Measurements from ENCODE around the gene GNB1L. TPM values are rescaled to one million over a fixed set of nuclear protein-coding genes. Genes with fewer than 3 reads are reported as not detected.
A peak's percentile ranks its signal among the peaks of the same experiment; 100 is the strongest.
"Not testable (repeated sequence)": the region's sequence is repeated elsewhere in the genome, so short reads cannot be mapped to it uniquely, and the experiment has no call there.

GNB1L gene
- polyA plus RNA-seq, 4 donors, result 3.2 to 7.9 (median 3.8) TPM

DNA sequence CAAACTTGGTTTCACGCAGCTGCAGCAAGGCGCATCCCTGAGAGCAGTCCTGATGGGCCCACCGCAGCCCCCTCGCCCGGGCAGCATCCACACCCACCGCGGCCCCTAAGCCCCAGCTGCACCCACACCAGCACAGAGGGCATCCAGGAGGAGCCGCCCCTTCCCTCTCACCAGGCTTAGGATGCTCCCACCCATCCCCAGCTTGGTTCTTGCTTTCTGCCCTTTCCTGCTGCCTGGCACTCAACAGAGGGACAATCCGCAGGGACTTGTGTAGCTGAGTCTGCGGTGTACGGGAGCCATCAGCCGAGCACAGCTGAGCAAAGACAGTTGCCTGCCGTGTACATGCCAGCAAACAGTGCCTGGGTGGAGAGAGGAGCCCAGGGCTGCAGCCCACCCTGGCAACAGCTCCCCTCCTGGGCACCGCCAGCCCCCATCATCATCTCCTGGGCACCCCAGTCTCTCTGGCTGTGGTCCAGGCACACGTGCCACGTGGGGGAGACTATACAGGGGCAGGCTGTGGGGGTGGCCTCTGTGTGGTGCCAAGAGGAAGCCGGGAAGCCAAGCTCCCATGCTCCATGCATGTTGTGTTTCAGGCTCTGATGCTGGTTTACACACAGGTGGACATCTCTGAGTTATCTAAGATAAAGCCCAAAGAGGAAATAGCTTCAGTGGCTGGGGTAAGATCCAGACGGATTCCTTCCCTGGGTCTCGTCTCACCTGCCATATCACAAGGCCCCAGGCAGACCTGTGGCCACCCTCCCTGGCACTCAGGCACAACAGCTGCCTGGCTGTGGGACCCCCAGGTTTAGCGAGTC lies 36.0 kb upstream of the GNB1L start:
- no peak for DNase-seq (ENCODE audit: low read depth in 4 of 4, low spot score in 3 of 4)

DNA sequence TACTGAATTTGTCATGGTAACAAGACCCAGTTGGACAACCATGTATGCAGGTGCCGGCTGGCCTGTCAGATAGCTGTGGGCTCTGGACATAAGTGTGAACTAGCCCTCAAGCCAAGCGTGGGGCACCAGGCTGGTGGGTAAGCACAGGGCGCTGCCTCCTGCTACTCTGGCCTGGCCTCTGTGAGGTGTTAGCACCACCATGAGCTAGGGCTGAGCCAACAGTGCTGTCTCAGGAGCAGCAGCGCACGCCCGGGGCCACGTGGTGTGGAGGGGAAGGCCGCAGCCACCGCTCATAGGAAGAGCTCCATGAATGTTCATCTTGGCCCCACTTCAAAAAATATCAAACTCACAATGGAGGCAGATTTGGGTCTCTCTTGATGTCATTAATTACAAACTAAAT lies 35.3 kb upstream of the GNB1L start:
- DNase-seq (ENCODE audit: low read depth in 4 of 4, low spot score in 3 of 4), result no peak

DNA sequence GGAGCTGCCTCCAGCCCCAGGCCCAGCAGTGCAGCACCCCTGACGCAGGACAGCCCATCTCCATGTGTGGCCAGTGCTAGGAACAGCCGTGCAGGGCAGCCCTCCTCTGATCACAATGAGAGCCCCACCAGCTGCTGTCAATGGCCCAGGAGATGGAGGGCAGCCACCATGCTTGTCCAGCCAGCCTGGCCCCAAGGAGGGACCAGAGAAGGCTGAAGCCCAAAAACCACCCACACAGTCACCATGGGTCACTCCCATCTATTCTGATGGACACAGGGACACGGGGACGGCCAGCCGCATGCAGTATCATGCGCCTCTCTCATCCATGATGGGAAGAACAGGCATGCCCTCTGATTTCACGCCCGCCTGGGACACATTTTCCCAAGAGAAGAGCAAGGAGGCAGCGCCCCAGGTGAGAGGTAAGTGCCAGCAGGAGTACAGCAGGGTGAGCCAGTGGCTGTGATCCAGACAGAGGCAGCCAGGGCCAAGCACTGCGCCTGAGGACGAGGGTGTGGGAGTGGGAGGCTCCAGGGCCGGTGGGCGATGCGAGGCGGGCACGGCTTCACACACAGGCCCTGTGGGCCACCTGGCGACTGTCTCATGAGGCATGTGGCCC lies 33.6 kb upstream of the GNB1L start:
- DNase-seq (ENCODE audit: low read depth in 4 of 4, low spot score in 3 of 4), result no peak

DNA sequence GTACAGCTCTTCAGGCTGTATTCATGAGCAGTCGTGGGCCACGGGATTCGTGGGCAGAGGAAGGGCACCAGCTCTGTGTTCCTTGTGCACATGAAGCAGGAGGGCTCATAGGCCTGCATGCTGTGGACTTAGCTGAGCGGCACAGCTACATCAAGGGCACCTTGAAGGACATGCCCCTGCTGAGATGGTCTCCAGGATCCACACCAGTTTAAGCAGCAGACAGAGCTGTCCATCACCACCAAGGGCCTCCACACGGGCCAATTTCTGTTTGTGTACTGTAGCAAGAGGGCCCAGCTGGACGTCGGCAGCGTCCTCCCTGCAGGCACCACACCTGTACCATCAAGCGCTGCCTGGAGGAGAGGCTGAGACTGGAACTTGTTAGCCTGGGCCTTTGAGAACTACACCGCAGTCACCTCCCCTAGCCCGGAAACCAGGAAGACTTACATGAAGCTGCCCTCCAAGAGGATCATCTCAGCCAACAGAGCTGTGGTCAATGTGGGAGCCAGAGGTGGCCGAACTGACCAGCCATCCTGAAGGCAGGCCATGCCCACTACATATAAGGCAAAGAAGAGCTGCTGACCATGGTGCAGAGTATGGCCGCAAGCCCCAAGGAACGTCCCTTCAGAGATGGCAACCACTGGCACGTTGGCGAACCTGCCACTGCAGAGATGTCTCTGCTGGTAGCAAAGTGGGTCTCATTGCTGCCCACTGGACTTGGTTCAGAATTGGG lies 32.7 kb upstream of the GNB1L start:
- no peak for DNase-seq (ENCODE audit: low read depth in 4 of 4, low spot score in 3 of 4)

DNA sequence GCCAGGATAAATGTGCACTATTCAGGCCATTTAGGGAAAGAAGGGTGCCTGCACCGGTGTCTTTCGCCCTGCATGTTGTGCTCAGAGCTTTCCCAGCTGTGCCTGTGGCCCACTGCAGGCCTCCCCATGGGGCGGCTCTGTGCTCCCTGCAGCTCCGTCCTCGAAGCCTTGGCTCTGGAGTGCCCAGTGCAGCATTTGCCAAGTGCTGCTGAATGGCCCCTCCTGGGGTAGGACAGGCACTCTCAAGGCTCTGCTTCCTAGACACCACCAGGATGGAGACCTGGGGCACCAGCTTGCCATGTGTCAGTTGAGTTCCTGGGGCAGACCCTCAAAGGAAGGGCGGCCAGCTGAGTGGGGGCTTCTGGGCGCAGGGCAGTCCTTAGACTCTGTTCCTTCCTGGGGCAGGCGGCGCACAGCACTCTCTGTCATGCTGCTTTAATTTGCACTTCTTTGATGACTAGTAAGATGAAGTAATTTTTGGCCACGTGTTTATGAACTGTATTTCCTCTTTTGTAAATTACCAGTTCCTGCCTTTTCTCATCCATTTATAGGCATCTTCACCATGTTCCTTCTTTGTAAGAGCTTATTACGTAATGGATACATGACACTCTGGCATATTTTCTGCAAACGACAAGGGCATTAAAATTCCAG lies 32.1 kb upstream of the GNB1L start:
- DNase-seq (ENCODE audit: low read depth in 4 of 4, low spot score in 3 of 4), result no peak

DNA sequence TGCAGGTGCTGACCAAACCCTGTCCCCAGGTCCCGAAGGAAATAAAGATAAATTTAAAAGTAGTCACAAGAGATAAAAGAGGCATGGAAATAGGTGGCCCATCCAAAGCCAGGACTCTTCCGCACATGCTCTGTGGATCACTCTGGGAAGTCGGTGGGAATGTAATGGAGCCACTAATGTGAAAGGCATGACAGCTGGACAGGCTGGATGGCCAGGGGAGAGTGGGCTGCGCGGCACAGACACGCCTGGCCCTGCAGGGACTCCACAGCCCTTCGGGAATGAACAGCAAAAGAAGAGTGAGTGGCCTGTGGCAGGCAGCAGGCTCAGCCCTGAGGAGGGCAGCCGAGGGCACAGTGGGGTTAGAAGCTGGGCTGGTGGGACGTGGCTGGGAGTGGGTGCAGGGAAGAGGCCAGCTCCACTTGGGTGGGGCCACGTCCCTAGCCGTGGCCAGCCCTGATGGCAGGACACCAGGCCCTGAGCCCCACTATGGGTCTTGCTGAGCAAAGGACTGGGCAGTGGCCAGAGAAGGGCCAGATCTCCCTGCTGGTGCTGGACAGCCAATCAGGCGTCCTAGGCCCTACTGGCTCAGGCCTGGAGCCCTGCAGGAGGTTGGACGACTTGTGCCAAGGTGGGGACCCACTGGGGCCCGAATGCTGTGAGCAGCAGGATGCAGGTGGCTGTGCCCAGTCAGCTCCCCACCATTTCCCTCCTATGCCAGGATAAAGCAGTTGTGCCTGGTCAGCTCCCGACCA lies 31.3 kb upstream of the GNB1L start:
- no peak for DNase-seq (ENCODE audit: low read depth in 4 of 4, low spot score in 3 of 4)

DNA sequence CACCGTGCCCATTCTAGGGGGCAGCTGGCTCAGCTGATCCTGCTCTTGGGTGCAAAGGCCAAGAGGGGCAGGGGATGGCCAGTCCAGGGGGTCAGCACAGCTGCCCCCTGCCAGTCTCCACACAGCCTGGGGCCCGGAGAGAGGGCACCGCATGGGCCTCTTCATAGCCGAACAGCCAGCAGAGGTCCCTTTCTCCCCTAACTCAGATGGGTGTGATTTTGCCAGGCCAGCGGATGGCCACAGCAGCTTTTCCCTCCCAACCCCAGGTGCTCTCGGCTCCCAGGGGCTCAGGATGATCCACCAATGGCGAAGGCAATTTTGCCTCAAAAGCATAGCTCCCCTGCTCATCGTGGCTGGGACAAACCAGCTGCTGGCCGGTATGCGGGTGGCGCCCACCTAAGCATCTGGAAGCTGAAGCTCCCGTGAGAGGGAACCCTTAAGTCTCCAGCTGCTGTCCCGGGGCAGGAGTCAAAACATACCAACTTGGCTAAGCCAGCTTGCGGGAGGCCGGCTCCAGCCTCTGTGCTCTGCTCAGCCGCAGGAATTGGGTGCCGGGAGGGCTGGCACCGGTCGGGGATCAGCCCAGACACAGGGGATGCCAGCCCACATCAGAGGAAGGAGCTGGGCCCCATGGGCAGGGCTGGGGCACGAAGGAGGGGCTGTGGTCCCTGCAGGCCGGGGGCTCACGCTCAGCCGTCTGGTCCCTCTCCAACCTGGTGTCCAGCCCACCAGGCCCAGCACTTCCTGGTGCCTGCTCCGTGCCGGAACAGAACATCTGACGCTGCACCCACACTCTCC lies 30.5 kb upstream of the GNB1L start:
- no peak for DNase-seq (ENCODE audit: low read depth in 4 of 4, low spot score in 3 of 4)

DNA sequence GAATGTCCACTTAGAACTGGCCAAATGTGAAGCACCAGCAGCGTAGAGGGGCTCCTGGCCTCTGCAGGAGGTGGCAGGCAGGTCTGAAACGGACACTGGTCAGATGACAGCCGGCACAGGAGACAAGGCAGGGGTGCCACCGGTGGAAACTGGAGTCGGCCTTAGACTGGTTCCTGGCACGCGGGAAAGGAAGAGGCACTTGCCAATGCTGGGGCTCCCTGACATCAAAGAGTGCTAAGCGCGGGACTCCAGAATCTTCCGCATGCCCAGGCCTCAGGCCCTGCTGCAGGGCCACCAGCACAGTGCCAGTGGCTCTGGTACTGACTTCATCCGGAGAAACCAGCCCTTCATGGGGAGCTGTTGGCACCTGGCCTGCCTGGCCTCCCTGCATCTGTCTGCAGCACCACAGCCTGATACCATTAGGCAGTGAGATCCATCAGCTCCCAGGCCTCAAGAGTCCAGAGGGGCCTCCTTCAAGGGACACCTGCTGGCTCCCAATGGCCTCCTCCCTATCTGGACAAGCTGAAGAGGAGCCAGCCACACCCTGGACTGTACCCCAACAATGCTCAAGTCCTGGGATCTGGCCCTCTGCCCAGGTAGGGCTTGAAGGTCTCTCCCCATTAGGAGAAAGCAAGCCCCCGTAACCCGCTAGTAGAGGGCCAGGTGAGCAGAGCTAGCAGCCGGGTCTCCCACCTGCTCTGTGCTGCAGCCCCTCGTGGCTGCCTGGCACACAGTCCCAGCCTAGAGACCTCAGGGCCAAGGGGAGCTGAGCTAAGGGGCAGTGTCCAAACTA lies 29.7 kb upstream of the GNB1L start:
- no peak for DNase-seq (ENCODE audit: low read depth in 4 of 4, low spot score in 3 of 4)

DNA sequence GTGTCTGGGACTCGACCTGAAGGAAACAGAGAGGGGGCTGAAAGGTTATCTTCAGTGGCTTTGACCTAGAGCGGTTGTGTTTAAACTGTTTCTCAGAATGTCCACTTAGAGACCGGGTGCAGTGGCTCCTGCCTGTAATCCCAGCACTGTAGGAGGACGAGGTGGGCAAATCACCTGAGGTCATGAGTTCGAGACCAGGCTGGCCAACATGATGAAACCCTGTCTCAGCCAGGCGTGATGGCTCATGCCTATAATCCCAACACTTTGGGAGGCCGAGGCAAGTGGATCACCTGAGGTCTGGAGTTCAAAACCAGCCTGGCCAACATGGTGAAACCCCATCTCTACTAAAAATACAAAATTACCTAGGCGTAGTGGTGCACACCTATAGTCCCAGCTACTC lies 28.8 kb upstream of the GNB1L start:
- not testable (repeated sequence) for DNase-seq (ENCODE audit: low read depth in 4 of 4, low spot score in 3 of 4)

DNA sequence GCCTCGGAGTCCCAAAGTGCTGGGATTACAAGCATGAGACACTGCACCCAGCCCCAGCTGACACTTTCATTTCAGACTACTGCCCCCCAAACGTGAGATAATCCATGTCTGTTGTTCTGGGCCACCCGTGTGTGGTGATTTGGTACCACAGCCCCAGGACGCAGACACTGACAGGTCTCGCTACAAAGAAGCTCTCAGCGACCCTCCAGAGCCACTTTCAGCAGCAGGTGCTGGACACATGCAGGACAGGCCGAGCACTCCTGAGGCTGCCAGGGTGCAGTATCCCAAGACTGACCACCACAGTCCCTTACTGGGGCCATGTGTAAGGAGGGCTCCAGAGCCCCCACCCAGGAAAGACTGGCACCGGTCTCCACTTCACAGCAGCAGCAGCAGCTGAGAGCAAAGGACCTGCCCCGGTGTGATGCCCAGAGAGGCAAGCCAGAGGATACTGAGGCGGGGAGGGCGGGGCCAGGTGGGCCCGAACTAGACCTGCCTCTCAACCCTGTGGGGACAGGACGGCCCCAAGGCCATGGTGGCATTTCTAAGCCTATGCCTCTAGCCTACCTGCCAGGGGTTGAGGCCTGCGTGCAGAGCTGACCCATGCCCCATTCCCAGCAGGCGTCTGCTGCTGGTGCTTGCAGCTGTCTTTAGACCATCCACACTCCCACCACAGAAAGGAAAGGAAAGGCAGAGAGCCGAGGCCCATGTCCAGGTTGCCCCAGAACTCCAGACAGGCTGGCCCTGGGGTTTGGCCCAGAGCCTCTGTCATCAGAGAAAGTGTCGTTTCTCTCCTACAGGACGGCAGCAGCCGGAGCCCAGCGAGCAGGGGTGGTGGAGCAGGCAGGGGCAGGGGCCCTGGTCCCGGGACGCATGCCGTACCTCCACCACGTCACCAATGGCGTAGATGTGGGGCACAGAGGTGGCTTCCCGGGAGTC lies 28.0 kb upstream of the GNB1L start:
- no peak for DNase-seq (ENCODE audit: low read depth in 4 of 4, low spot score in 3 of 4)

DNA sequence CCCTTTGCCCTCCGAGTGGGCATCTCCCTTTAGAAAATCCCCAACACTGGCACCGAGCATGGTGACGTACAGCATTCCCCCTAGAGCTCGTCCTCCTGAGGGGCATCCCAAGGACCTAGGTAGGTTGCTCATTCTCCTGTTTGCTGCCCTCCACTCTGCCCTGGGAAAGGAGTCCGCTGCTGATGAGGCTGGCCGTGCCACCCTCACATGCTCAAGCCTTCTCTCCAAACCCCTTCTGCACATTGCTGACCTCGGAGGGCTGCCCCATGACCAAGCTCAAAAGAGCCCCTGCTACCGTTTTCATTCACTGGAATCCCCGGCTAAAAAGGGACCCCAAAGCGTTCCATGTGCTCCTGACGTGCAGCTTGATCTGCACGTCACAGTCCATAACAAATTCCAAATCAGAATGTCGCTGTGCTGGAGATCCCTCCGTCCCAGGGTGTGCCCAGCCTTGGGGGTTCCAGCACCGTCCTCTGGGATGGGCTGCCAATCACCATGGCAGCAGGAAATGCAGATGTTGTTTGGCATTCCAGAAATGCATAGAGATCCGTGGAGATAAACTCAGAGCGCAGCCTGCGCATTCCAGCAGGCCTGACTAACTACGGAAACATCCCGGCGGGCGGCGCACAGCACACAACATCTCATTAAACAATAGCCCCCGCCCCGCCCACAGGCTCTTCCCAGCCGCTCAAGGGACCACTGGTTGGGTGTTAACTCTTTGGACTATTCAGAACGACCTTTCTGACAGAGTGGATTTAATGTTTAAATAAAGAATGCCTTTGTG lies 26.3 kb upstream of the GNB1L start:
- DNase-seq (ENCODE audit: low read depth in 4 of 4, low spot score in 3 of 4), result peak in 3 of 4 donors; percentile 54 to 66 (median 61)

DNA sequence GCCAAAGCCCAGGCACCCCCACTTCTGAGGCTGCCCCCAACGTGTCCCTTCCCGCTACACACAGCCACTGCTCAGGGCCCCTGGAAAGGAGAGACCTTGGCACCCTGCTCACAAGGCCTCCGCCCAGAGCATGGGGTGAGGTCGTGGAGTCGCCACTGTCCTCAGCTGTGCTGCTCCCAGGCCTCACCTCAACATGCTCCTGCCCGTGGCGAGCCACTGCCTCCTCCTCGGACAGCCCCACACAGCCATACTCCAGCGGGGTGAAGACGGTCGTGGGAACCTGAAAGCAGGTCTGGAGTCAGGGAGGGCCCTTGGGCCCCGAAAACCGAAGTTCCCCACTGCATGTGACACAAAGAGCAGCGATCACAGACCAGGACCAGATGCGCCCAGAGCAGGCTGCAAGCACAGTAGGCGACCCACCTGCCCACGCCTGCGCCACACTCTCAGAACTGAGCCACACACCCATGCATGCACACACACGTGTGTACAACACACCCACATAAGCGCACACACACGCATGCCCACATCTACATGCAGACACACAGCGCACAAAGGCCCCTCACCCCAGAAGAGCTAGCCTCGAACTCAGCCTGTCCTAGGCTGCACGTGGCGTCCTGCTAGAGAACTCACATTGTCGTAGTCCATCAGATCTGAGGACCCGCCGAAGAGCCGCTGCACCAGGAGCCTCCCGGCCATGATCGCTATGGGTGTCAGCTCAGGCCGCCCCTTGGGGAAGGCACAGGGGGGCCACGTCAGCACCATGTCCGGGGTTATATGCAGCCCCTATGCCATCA lies 25.5 kb upstream of the GNB1L start:
- DNase-seq (ENCODE audit: low read depth in 4 of 4, low spot score in 3 of 4), result no peak

DNA sequence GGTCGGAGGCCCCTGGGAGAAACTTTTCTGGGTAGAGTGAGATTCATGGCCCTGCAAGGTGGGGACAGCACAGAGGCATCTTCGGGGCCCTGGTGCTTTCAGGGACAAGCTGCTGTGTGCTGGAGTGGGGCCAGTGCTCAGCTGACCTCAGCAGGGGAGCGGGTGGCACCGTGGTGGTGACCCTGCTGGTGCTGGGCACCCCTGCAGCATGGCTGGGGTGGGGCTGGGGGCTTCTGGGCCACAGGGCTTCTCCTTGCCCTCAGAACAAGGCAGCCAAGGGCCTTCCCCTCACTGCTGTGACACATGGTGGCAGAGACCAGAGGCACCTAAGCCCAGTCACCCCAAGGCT lies 24.9 kb upstream of the GNB1L start:
- no peak for DNase-seq (ENCODE audit: low read depth in 4 of 4, low spot score in 3 of 4)

DNA sequence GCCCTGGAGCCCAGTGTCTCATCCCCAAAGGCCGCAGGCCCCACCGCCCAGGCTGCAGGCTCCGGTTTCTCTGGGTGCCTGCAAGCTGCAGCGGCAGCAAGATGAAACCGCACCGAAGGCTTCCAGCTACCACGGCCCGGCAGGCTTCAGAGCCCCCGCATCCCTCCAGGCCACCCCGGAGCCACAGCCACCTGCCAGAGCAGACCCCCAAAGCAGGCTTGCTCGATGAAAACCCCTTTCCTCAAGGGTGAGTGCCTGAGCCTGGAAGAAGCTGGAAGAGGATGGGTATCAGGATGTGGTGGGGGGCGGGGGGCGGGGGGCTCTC lies 24.5 kb upstream of the GNB1L start:
- no peak for DNase-seq (ENCODE audit: low read depth in 4 of 4, low spot score in 3 of 4)

DNA sequence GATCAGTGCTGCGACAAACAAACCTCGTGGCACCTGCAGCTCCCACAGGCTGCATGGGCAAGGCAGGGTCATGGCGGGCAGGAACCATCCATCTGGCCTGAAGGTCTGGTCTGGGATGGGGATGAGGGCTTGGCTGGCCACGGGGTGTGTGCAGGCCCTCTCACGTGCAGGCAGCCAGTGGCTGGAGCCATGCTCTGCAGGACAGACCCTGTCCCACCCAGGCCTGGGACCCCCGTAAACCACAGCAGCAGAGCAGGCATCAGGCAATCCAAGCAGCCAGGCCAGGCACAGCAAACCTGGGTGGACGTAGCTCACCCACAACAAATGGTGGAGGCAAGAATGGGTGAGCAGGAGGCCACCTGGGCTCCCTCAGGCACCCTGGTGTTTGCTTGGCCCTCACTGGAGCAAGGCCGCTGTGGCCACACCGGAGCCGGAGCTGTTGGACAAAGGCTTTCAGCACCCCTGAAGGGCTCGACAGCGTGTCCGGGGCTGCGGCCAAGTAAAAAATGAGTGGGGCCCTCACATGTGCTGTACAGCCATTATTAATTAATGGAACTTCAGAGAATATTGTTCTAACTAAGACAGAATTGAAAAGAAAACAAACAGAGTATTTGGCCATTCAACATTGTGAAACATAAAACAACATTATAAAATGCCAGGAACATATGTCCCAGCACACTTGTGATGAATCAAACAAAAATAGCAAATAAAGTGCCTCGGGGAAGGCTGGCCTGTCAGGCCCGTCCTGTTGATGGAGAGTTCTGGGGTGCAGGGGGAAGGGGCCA lies 24.0 kb upstream of the GNB1L start:
- no peak for DNase-seq (ENCODE audit: low read depth in 4 of 4, low spot score in 3 of 4)
